Adrenal gland (tissue), 5 donors: ENCODE measurements around the gene ZNF594.
"Not testable (repeated sequence)": the region's sequence is repeated elsewhere in the genome, so short reads cannot be mapped to it uniquely, and the experiment has no call there.

ENCODE experiments used
- POLR2A ChIP-seq, 2 donors: fragments of 450-650 bp; IDR thresholded peaks; one replicate each; pipeline ENCODE4 v1.6.1; 2017; ENCODE audit warnings: antibody characterized with exemption in 2 of 2, mild to moderate bottlenecking in 2 of 2, moderate library complexity in 1 of 2
- TF ChIP-seq, protein P1 (sequence below), 6 experiments: fragments of 450-650 bp in 4 of 6; fragments of 200-600 bp in 2 of 6; sonication (generic) in 1 of 6; IDR thresholded peaks; 1 replicate in 5 of 6; 2 replicates in 1 of 6; pipeline versions ENCODE4 v1.5.1 to v1.8.0; 2016 to 2021; ENCODE audit warnings: antibody characterized with exemption in 6 of 6, mild to moderate bottlenecking in 2 of 6, moderate library complexity in 1 of 6
- donor health status: DM: no; HTN: no; CAD: no.

DNA sequence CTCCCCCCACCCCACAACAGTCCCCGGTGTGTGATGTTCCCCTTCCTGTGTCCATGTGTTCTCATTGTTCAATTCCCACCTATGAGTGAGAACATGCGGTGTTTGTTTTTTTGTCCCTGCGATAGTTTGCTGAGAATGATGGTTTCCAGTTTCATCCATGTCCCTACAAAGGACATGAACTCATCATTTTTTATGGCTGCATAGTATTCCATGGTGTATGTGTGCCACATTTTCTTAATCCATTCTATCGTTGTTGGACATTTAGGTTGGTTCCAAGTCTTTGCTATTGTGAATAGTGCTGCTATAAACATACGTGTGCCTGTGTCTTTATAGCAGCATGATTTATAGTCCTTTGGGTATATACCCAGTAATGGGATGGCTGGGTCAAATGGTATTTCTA, 25.9 kb upstream of the ZNF594 start:
- TF ChIP-seq, protein P1, sequence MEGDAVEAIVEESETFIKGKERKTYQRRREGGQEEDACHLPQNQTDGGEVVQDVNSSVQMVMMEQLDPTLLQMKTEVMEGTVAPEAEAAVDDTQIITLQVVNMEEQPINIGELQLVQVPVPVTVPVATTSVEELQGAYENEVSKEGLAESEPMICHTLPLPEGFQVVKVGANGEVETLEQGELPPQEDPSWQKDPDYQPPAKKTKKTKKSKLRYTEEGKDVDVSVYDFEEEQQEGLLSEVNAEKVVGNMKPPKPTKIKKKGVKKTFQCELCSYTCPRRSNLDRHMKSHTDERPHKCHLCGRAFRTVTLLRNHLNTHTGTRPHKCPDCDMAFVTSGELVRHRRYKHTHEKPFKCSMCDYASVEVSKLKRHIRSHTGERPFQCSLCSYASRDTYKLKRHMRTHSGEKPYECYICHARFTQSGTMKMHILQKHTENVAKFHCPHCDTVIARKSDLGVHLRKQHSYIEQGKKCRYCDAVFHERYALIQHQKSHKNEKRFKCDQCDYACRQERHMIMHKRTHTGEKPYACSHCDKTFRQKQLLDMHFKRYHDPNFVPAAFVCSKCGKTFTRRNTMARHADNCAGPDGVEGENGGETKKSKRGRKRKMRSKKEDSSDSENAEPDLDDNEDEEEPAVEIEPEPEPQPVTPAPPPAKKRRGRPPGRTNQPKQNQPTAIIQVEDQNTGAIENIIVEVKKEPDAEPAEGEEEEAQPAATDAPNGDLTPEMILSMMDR (IDR thresholded peaks at IDR 0.05): not testable (repeated sequence)
- TF ChIP-seq POLR2A (IDR thresholded peaks at IDR 0.05): not testable (repeated sequence)
